Psoas muscle (tissue), 8 donors: ENCODE measurements around the gene MYO9B. TPM values are rescaled to one million over a fixed set of nuclear protein-coding genes. Genes with fewer than 3 reads are reported as not detected.
A peak's percentile ranks its signal among the peaks of the same experiment; 100 is the strongest.
"Not testable (repeated sequence)": the region's sequence is repeated elsewhere in the genome, so short reads cannot be mapped to it uniquely, and the experiment has no call there.

Experiments used
- ATAC-seq, 4 donors: fragments of 200-7000 bp; cut with Tn5 transposase; one replicate each; pipeline ENCODE4 v1.9.1; 2020; ENCODE audit warnings: moderate library complexity in 3 of 4, mild to moderate bottlenecking in 2 of 4
- DNase-seq, 2 donors: peaks; one replicate each; pipeline ENCODE4 v3.0.0-alpha.2; 2020
- H3K27ac ChIP-seq: fragments of 200-600 bp; one replicate; pipeline ENCODE4 v1.8.0; 2022
- H3K27me3 ChIP-seq, 3 donors: fragments of 200-600 bp in 1 of 3; one replicate each; pipeline versions ENCODE4 v1.6.1 to v1.8.0; 2013 to 2022; ENCODE audit warnings: low read length in 2 of 3, mild to moderate bottlenecking in 2 of 3, moderate library complexity in 1 of 3; ENCODE audit not compliant: insufficient read depth in 3 of 3
- H3K36me3 ChIP-seq, 2 donors: fragments of 200-600 bp in 1 of 2; one replicate each; pipeline versions ENCODE4 v1.6.1 to v1.8.0; 2013 to 2022; ENCODE audit warnings: low read depth in 1 of 2, mild to moderate bottlenecking in 1 of 2, moderate library complexity in 1 of 2; ENCODE audit not compliant: insufficient read depth in 1 of 2
- H3K4me1 ChIP-seq: fragments of 200-600 bp; one replicate; pipeline ENCODE4 v1.8.0; 2022
- H3K4me3 ChIP-seq: fragments of 200-600 bp; one replicate; pipeline ENCODE4 v1.8.0; 2022; ENCODE audit warnings: mild to moderate bottlenecking
- H3K9me3 ChIP-seq: fragments of 200-600 bp; one replicate; pipeline ENCODE4 v1.8.0; 2022
- WGBS, 3 donors: extraction: QIAGEN DNeasy Blood & Tissue Kit; methylation state at CpG; one replicate each; pipeline versions ENCODE4 v1.1.6 to v1.1.7; 2013; 5-methylcytosine and 5-hydroxymethylcytosine counted together
- intact Hi-C, 2 donors: fragments of 100-400 bp; cut with DNase I; formaldehyde crosslinking; loops; one replicate each; pipeline versions ENCODE4 v1.11.0 to v1.14.2; 2022
- polyA plus RNA-seq, 3 donors: library from polyadenylated mRNA; stranded (reverse); fragments of 200-250 nt; gene quantifications; one replicate each; pipeline ENCODE4 v1.2.3, GENCODE V29; 2013
- total RNA-seq, 4 donors: library from RNA; stranded (reverse); fragmentation: NEBNext Ultra II Directional in 2 of 4; extraction: Animal tissue kit (Norgen Biotek cat#: 25700) in 2 of 4; gene quantifications; one replicate each; pipeline versions ENCODE4 v1.2.1 to v1.2.4, GENCODE V29; 2021 to 2023
- TF ChIP-seq, protein P1 (sequence below): fragments of 200-600 bp; IDR thresholded peaks from one replicate; pipeline ENCODE4 v1.8.0; 2022; ENCODE audit warnings: antibody characterized with exemption
- donor health status: healthy with polysubstance abuse.
- donor health status: DM: no; HTN: no; CAD: no; lungs with moderate emphysema.
- donor health status: Bipolar disorder and iron deficiency.
- donor health status: healthy.
- donor health status: DM: yes; HTN: yes; CAD: no.
- donor health status: DM: no; HTN: no; CAD: no.
- donor health status: DM: no; HTN: no; CAD: no.
- donor health status: DM: yes; HTN: yes; CAD: no.

Gene MYO9B
- total and polyA plus RNA-seq, 7 donors = 9.0 to 23.7 (median 15.1) TPM

DNA sequence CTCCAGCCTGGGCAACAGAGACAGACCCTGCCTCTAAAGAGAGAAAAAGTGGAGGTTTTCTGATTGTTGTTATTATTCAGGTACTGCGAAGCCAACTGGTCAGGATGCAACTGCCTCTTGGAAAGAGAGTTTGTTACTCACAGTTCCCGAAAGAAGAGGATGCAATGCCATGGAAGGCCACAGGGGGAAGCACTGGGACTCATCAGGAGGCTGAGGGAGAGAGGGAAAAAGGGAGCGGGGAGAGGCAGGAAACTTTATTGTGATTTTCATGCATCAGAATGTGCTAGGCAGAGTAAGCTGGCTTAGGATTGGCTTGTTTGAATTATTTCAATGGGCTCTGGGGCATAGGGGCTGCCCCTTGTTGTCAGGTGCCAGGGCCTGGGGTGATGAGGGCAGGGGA is 27.6 kb downstream of the MYO9B start:
- TF ChIP-seq, protein P1, sequence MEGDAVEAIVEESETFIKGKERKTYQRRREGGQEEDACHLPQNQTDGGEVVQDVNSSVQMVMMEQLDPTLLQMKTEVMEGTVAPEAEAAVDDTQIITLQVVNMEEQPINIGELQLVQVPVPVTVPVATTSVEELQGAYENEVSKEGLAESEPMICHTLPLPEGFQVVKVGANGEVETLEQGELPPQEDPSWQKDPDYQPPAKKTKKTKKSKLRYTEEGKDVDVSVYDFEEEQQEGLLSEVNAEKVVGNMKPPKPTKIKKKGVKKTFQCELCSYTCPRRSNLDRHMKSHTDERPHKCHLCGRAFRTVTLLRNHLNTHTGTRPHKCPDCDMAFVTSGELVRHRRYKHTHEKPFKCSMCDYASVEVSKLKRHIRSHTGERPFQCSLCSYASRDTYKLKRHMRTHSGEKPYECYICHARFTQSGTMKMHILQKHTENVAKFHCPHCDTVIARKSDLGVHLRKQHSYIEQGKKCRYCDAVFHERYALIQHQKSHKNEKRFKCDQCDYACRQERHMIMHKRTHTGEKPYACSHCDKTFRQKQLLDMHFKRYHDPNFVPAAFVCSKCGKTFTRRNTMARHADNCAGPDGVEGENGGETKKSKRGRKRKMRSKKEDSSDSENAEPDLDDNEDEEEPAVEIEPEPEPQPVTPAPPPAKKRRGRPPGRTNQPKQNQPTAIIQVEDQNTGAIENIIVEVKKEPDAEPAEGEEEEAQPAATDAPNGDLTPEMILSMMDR = peak; percentile 23
- DNase-seq = no peak
- Histone ChIP-seq H3K27me3 (no peaks in the 10 kb centered on the region), H3K9me3 (no peaks in the 10 kb centered on the region), H3K27ac (no peak overlapping the region), H3K4me3 (no peak overlapping the region), H3K4me1 (peaks cover 5% of the 10 kb centered on the region), H3K36me3 (peaks cover 0 to 21% of the 10 kb centered on the region in 2 donors)
- WGBS, 3 donors = 66 to 86% (median 79%) methylated on average over 3 of the region's 3 CpGs
- ATAC-seq = no peak
- intact Hi-C loops = no loop called here

DNA sequence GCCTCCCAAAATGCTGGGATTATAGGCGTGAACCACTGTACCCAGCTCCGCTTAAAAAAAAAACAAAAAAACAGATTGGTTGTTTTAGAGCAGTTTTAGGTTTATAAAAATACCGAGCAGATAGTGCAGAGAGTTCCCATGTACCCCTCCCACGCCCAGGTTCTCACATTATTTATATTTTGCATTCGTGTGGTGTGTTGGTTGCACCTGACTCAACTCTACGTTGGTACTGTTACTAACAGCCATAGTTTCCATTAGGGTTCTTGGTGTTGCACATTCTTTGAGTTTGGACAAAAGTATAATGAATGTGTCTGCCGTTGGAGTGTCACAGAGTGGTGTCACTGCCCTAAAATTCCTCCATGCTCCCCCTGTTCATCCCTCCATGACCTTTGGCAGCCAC is 29.1 kb downstream of the MYO9B start:
- Histone ChIP-seq H3K4me1 (peaks cover 10% of the 10 kb centered on the region), H3K36me3 (peaks cover 0 to 21% of the 10 kb centered on the region in 2 donors), H3K27ac (no peak overlapping the region), H3K4me3 (no peak overlapping the region), H3K27me3 (no peaks in the 10 kb centered on the region), H3K9me3 (no peaks in the 10 kb centered on the region)
- no peak for ATAC-seq
- intact Hi-C loops = no loop called here
- 86 to 90% (median 87%) methylated on average over 7 of the region's 7 CpGs for WGBS, 3 donors
- TF ChIP-seq, protein P1 = no peak
- DNase-seq = no peak

GRCh38 chr19:17105556-17105955 is 30.0 kb downstream of the MYO9B start:
- TF ChIP-seq, protein P1 = no peak
- Histone ChIP-seq H3K4me1 (peaks cover 10% of the 10 kb centered on the region), H3K27ac (no peak overlapping the region), H3K4me3 (no peak overlapping the region), H3K9me3 (no peaks in the 10 kb centered on the region), H3K36me3 (peaks cover 0 to 21% of the 10 kb centered on the region in 2 donors), H3K27me3 (no peaks in the 10 kb centered on the region)
- ATAC-seq = no peak
- WGBS, 3 donors = 87 to 89% (median 89%) methylated on average over 3 of the region's 3 CpGs
- no peak for DNase-seq
- intact Hi-C loops = no loop called here

DNA sequence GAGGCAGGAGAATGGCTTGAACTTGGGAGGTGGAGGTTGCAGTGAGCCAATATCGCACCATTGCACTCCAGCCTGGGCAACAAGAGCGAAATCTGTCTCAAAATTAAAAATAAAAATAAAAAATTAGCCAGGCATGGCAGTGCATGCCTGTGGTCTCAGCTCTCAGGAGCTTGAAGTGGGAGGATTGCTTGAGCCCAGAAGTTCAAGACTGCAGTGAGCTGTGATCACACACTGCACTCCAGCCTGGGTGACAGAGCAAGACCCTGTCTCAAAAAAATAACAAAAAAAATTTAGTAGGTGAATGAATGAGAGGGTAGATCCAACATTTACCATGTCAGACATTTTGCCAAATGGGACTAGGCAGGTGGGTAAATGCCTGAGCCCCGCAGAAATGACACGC is 31.4 kb downstream of the MYO9B start:
- DNase-seq, intact Hi-C loops, H3K4me3 ChIP-seq, H3K9me3 ChIP-seq, ATAC-seq, H3K27me3 ChIP-seq: not testable (repeated sequence)
- WGBS, 3 donors = 95 to 98% (median 95%) methylated on average over 4 of the region's 4 CpGs
- H3K27ac ChIP-seq = peak overlapping the region; percentile 67
- peaks cover 10% of the 10 kb centered on the region for H3K4me1 ChIP-seq
- peaks cover 0 to 16% of the 10 kb centered on the region in 2 donors for H3K36me3 ChIP-seq

GRCh38 chr19:17107546-17108452 is 32.2 kb downstream of the MYO9B start:
- H3K9me3 ChIP-seq = no peaks in the 10 kb centered on the region
- WGBS, 3 donors = 28 to 42% (median 33%) methylated on average over 27 of the region's 27 CpGs
- TF ChIP-seq, protein P1 = no peak
- peaks cover 10% of the 10 kb centered on the region for H3K4me1 ChIP-seq
- H3K36me3 ChIP-seq = peaks cover 0 to 11% of the 10 kb centered on the region in 2 donors
- intact Hi-C loops = no loop called here
- DNase-seq (peak; percentile 92 to 93), ATAC-seq (peak; percentile 85 to 94 (median 91))
- H3K27me3 ChIP-seq = no peaks in the 10 kb centered on the region
- peak overlapping the region; percentile 67 for H3K27ac ChIP-seq
- peak overlapping the region; percentile 18 for H3K4me3 ChIP-seq
